Body of pancreas (tissue), 4 donors: Measurements from ENCODE around the gene DOCK4.

Experiments used
- POLR2A ChIP-seq, 3 donors: fragments of 450-650 bp; IDR thresholded peaks; one replicate each; pipeline ENCODE4 v1.6.1; 2016; ENCODE audit warnings: antibody characterized with exemption in 3 of 3, mild to moderate bottlenecking in 2 of 3
- TF ChIP-seq, protein P1 (sequence below), 7 experiments: fragments of 450-650 bp in 4 of 7; fragments of 200-600 bp in 3 of 7; sonication (generic) in 3 of 7; IDR thresholded peaks; one replicate each; pipeline ENCODE4 v1.5.1; 2016 to 2019; ENCODE audit warnings: antibody characterized with exemption in 7 of 7

DNA sequence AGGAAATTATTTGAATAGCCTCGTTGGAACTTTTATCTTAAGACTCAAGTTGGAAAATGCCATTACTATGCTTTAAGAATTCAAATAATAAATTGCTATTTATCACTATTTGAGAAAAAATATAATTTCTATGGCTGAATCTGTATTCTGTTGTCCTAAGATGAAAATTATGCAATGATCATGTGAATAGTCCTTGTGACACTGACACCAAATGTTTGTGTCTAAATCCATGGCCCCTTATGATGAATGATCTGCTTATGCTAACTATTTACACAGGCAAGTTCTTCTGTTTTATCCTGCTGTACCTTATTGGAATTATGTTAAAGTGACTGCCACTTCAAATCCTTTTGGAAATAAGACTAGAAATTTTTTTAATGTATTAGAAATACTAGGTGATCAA lies 208.7 kb downstream of the DOCK4 start:
- TF ChIP-seq, protein P1, sequence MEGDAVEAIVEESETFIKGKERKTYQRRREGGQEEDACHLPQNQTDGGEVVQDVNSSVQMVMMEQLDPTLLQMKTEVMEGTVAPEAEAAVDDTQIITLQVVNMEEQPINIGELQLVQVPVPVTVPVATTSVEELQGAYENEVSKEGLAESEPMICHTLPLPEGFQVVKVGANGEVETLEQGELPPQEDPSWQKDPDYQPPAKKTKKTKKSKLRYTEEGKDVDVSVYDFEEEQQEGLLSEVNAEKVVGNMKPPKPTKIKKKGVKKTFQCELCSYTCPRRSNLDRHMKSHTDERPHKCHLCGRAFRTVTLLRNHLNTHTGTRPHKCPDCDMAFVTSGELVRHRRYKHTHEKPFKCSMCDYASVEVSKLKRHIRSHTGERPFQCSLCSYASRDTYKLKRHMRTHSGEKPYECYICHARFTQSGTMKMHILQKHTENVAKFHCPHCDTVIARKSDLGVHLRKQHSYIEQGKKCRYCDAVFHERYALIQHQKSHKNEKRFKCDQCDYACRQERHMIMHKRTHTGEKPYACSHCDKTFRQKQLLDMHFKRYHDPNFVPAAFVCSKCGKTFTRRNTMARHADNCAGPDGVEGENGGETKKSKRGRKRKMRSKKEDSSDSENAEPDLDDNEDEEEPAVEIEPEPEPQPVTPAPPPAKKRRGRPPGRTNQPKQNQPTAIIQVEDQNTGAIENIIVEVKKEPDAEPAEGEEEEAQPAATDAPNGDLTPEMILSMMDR (IDR thresholded peaks at IDR 0.05) = no peak
- TF ChIP-seq POLR2A (IDR thresholded peaks at IDR 0.05) = no peak
